Fibroblast of pulmonary artery (primary cell): Measurements from ENCODE around the gene ATP11C.

Source experiments
- DNase-seq: peaks from one replicate; pipeline ENCODE4 v3.0.0-alpha.2; 2010; ENCODE audit warnings: low read depth
- H3K4me3 ChIP-seq: replicated peaks from 2 replicates; pipeline ENCODE4 v1.5.1; 2011; ENCODE audit warnings: low read depth, mild to moderate bottlenecking, control low read depth, low read length, moderate library complexity
- CTCF ChIP-seq: IDR thresholded peaks from 2 replicates; pipeline ENCODE4 v1.5.1; 2011; ENCODE audit warnings: mild to moderate bottlenecking, control low read depth, low read length, inconsistent platforms; ENCODE audit errors: missing control alignments

ATP11C gene

GRCh38 chrX:139795196-139795595 is 137.7 kb downstream of the ATP11C start:
- H3K4me3 ChIP-seq, result no peak overlapping the region
- no peak for DNase-seq
- no peak for TF ChIP-seq CTCF

DNA sequence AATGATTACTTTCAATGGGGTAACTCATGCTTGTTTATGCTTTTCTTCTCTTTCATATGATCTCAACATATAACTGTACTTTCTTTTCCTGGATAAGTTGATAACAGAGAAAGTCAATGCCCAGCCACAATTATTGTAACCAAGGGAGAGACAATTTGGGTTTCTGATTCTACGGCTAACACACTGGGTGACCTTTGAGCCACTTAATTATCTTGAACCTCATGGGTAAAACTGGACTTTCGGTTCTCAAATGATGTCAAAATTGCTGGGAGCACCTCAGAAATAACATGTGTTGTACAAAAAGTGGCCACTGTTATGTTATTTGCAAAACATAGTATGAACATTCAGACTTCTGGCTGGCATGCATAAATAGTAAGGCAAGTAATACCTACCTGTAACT is 145.3 kb downstream of the ATP11C start:
- DNase-seq, result no peak
- no peak overlapping the region for H3K4me3 ChIP-seq
- no peak for TF ChIP-seq CTCF

DNA sequence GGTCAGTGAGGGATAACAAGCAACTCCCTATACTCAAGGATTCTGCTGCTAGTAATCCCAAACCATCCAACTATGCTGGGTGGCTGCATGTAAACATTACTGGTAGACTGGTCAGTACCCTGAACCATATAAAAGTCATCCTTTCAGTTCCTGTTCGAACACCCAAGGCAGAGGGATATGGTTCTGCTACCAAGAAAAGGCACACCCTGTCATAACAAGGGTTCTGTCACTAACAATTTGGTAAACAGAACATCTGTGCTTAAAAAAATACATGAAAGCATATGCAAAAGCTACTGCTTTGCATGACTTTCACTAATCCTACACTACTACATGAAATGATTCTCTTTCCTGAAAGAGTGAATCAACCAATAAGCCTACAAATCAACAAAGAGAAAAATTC is 148.0 kb downstream of the ATP11C start:
- no peak overlapping the region for H3K4me3 ChIP-seq
- TF ChIP-seq CTCF, result no peak
- DNase-seq, result no peak

- no peak for DNase-seq
Observed at GRCh38 chrX:139783959-139784358, 148.9 kb downstream of the ATP11C start.

DNA sequence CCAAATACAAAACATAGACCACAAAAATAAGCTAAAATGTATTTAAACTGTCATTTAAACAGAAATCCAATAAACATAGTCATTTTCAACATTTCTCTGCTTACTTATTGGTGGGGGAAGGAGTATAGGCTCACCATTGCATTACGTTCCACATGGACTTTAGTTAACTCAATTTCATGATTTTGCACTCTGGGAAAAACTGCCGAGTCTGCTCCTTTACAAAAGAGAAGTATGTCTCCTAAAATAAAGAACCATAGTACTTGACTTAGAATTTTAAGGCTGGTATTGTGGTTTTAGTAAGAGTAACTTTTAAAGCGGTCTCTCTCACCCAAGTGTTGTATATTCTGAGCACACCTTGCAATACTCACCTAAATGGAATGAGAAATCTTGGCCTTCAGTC is 149.8 kb downstream of the ATP11C start:
- TF ChIP-seq CTCF, result no peak
- no peak overlapping the region for H3K4me3 ChIP-seq
- no peak for DNase-seq

More at GRCh38 chrX:139783959-139784358, 148.9 kb downstream of the ATP11C start:
- no peak for TF ChIP-seq CTCF
- H3K4me3 ChIP-seq, result no peak overlapping the region

GRCh38 chrX:139776599-139776998 is 156.3 kb downstream of the ATP11C start:
- no peak for TF ChIP-seq CTCF
- no peak overlapping the region for H3K4me3 ChIP-seq
- no peak for DNase-seq

DNA sequence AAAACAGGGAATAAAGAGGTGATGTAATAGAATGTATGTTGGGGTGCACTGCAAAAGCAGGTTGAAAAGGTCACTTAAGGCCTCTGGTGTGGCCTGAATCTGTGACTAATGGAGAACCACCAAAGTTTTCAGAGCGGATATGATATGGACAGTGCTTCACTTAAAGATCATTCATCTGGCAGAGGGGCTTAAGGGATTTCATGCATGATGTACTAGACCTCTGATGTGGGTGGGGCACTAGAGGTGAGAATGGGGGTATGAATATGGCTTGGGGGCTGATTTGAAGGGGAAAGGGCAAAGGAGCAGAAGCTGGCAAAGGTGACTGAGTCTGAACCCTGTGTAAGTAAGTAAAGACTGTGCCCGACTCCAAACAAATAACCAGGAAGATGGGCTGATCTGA is 162.5 kb downstream of the ATP11C start:
- no peak overlapping the region for H3K4me3 ChIP-seq
- DNase-seq, result no peak
- no peak for TF ChIP-seq CTCF
